HG02840 (cell line): ENCODE results near the gene SCRN3.

Experiments
- ATAC-seq: cut with Tn5 transposase; IDR thresholded peaks from one replicate; pipeline ENCODE4 v1.9.1; 2021; ENCODE audit warnings: mild to moderate bottlenecking, moderate library complexity, moderate number of reproducible peaks; ENCODE audit not compliant: unreplicated experiment, low FRiP score

SCRN3 gene

DNA sequence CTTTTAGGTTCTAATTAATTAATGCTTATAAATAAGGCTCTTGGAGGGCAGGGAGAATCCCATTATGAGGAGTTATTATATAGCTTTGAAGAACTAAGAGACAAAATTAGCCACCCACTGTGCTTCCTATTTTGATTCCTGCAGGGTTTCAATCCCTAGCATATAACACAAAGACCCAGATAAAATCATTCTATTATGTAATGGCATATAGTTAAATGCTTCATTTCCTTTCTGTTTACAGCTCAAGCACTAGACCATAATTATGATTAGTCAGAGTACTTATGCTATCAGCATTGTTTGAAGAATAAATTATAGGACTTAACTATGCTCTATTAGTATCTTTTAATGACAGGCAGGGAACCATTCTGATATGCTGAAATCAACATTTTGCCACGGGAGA lies 82.2 kb downstream of the SCRN3 start:
- ATAC-seq: no peak
